ENCODE results near the gene FARP1. TPM values are rescaled to one million over a fixed set of nuclear protein-coding genes. Genes with fewer than 3 reads are reported as not detected.

Gene FARP1
- total and polyA plus RNA-seq, 2 donors: 30.6 to 81.7 TPM

DNA sequence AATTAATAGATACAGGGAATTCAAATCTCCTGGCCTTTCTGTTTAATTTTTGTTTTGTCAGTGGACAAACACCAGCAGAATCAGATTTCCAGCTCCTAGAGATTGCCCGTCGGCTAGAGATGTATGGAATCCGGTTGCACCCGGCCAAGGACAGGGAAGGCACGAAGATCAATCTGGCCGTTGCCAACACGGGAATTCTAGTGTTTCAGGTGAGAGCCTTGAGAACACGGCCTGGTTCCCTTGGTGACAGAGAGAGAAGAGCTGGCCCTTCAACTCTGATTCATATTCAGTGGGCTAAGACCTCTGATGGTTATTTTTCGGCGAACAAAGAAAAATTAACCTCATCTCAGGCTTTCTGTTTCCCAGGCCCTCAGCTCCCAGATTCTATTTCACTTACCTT lies 242.7 kb downstream of the FARP1 start:
- Histone ChIP-seq H3K4me3 (ENCODE audit: low read depth, low read length) (no peak overlapping the region), H3K27ac (ENCODE audit: low read depth) (no peak overlapping the region), H3K4me1 (ENCODE audit: insufficient read depth) (no peaks in the 10 kb centered on the region), H3K36me3 (ENCODE audit: insufficient read depth) (no peaks in the 10 kb centered on the region)
- WGBS: 89% methylated on average over 10 of the region's 10 CpGs
- no peak for DNase-seq (ENCODE audit: extremely low spot score)

DNA sequence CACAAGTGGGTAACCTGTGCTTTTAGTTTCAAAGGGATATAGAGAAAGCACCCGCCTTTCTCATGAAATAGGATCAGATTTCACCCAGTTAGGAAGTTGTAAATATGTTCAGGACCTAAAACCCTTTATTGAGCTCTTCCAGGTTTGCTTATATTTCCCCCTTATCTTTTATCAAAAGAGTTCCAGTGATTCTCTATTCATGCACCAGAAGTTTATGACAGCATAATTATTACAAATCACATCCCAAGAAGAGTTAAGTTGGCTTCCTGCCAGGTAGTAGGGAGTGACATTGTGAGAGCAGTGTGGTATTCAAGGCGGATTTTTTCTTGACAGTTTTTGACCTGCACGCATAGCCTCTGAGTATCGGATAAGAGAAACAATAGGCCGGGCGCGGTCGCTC lies 243.7 kb downstream of the FARP1 start:
- H3K4me3 ChIP-seq (ENCODE audit: low read depth, low read length): no peak overlapping the region
- no peak for DNase-seq (ENCODE audit: extremely low spot score)
- H3K36me3 ChIP-seq (ENCODE audit: insufficient read depth): no peaks in the 10 kb centered on the region
- 82% methylated on average over 8 of the region's 8 CpGs for WGBS
- H3K4me1 ChIP-seq (ENCODE audit: insufficient read depth): no peaks in the 10 kb centered on the region
- H3K27ac ChIP-seq (ENCODE audit: low read depth): no peak overlapping the region

DNA sequence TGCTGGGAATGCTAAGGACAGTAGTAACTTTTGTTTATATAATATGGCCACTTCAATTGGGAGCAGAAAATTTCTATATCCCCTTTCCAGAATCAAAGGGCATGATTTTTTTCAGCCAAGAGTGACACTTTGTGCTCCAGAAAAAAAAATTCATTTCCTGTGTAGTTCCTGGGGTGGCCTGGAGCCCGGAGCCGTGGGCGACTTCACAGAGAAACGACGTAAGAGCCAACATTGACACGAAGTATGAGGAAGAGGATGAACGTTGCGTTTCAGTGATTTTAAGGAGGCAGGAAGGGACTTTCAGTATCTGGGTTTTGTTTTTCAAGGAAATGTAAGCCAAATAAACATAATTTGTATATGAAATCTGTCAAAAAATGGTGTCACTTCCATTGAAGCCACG lies 246.4 kb downstream of the FARP1 start:
- Histone ChIP-seq H3K4me3 (ENCODE audit: low read depth, low read length) (no peak overlapping the region), H3K36me3 (ENCODE audit: insufficient read depth) (no peaks in the 10 kb centered on the region), H3K27ac (ENCODE audit: low read depth) (no peak overlapping the region), H3K4me1 (ENCODE audit: insufficient read depth) (no peaks in the 10 kb centered on the region)
- 63% methylated on average over 9 of the region's 9 CpGs for WGBS
- no peak for DNase-seq (ENCODE audit: extremely low spot score)

DNA sequence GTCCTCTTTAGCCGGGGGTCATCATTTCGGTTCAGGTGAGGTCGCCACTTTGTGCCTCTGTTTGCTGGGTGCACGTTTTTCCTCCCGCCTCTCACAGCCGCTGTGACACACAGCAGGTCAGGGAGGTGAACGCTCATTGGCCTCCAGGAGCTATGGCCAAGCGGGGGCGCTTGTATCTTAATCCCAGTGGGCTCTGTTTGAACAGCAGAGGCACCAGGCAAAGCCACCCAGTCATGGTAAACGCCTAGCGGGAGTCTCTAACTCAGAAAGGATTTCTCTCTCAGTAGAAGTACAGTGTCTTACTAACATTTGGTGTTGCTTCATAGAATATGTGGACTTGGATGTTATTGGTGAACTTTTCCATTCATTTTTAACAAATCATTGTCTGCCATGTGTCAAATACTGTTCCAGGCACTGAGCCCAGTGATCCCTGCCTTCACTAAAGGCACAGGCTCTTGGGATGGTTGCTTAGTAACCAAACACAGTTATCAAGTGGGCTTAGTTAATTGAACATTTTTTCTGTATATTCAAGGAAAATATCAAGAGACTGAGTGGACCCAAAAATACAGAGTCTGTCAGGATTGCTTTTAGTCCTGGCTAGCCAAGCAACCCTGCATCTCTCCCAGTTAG lies 247.3 kb downstream of the FARP1 start:
- Histone ChIP-seq H3K27ac (ENCODE audit: low read depth) (no peak overlapping the region), H3K4me3 (ENCODE audit: low read depth, low read length) (no peak overlapping the region), H3K36me3 (ENCODE audit: insufficient read depth) (no peaks in the 10 kb centered on the region), H3K4me1 (ENCODE audit: insufficient read depth) (no peaks in the 10 kb centered on the region)
- 85% methylated on average over 11 of the region's 11 CpGs for WGBS
- no peak for DNase-seq (ENCODE audit: extremely low spot score)

DNA sequence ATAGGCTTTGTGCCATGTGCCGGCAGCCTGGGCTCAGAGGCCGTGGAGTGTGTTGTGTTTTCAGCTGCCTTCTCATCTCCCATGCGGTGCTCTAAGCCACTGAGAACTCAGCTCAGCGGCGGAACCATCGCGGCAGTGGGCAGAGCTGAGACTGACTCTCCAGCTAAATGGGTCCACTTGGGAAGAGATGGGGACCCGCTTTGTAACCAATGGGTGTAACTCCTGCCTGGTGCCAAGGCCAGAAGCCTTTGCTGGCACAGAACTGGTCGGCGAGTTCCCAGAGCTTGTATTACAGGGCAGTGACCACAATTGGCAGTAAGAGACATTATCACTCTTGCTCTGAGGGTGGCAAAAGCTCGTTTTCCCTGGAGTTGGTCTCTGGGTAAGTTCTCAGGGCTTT lies 251.0 kb downstream of the FARP1 start:
- Histone ChIP-seq H3K36me3 (ENCODE audit: insufficient read depth) (no peaks in the 10 kb centered on the region), H3K4me1 (ENCODE audit: insufficient read depth) (no peaks in the 10 kb centered on the region), H3K4me3 (ENCODE audit: low read depth, low read length) (no peak overlapping the region), H3K27ac (ENCODE audit: low read depth) (no peak overlapping the region)
- DNase-seq (ENCODE audit: extremely low spot score): no peak
- 94% methylated on average over 11 of the region's 11 CpGs for WGBS

DNA sequence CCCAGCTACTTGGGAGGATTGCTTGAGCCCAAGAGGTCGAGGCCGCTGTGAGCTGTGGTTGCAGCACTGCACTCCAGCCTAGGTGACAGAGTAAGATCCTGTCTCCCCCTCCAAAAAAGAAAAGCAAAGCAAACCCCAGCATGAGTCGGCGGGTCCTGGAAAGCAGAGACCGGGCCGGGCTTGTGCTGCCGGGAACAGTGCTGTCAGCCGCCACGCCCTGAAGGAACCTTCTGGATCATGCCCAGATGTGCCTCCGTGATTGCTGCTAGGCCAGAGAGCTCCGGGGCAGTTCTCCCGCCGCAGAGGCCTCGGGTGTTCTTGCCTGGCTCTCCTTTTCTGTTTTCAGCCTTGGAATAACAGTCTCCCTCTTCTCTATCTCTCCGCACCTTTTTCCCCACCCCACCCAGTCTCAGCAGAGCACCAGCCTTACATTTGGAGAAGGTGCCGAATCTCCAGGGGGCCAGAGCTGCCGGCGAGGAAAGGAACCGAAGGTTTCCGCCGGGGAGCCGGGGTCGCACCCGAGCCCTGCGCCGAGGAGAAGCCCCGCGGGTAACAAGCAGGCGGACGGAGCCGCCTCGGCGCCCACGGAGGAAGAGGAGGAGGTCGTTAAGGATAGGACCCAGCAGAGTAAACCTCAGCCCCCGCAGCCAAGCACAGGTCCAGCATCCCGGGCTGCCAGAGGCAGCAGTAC lies 252.1 kb downstream of the FARP1 start:
- H3K27ac ChIP-seq (ENCODE audit: low read depth): no peak overlapping the region
- DNase-seq (ENCODE audit: extremely low spot score): no peak
- no peaks in the 10 kb centered on the region for H3K36me3 ChIP-seq (ENCODE audit: insufficient read depth)
- 94% methylated on average over 37 of the region's 37 CpGs for WGBS
- no peak overlapping the region for H3K4me3 ChIP-seq (ENCODE audit: low read depth, low read length)
- H3K4me1 ChIP-seq (ENCODE audit: insufficient read depth): no peaks in the 10 kb centered on the region

DNA sequence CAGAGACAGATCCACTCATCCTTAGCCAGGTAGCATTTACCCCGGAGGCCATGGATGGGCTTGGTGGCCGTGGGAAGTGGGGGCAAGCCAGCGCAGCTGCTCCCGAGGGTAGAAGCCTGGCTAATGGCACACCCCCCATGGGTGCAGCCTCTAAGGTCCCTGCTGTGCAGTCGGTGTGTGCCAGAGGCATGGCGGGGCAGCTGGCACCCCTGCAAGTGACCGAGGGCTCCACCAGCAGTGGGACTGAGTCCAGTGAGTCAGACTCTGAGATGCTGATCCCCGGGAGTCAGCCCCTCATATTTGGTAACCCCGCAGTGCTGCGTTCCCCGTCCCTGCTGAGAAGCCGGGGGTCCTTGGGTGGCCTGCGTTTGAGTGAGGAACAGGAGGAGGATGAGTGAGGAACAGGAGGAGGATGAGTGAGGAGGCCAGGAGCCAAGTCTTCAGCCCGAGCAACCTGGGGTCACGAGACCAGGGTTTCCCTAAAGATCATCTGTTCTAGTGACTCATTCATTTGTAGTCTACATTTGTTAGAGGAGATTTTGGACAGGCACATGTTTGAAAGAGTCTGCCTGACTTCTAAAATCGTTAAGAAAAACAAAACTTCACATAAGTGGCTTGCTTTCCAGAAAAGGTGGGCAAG lies 253.3 kb downstream of the FARP1 start:
- 89% methylated on average over 16 of the region's 16 CpGs for WGBS

DNA sequence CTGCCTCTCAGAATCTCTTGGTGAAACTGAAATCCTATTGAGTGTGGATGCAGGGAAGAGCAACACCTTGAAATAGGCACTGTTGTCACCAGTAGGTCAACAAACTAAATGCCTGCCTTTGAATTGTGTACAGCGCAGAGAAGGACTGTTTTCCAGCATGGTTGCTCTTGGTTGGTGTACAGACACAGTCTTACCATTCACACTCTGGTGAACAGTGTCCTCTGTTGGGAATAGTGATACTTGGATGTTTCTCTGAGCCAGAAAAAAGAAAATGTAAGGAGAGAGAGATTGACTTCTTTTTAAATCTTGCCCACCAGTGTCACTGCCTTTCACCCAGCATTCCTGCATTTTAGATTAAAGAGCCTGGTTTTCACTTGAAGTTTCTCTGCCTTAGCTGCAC lies 254.3 kb downstream of the FARP1 start:
- Histone ChIP-seq H3K27ac (ENCODE audit: low read depth) (no peak overlapping the region), H3K4me1 (ENCODE audit: insufficient read depth) (no peaks in the 10 kb centered on the region), H3K36me3 (ENCODE audit: insufficient read depth) (no peaks in the 10 kb centered on the region), H3K4me3 (ENCODE audit: low read depth, low read length) (no peak overlapping the region)
- no peak for DNase-seq (ENCODE audit: extremely low spot score)
- 94% methylated on average over 1 of the region's 1 CpG for WGBS

More for the DNA sequence above, 253.3 kb downstream of the FARP1 start:
- no peak for DNase-seq (ENCODE audit: extremely low spot score)
- Histone ChIP-seq H3K4me3 (ENCODE audit: low read depth, low read length) (no peak overlapping the region), H3K36me3 (ENCODE audit: insufficient read depth) (no peaks in the 10 kb centered on the region), H3K27ac (ENCODE audit: low read depth) (no peak overlapping the region), H3K4me1 (ENCODE audit: insufficient read depth) (no peaks in the 10 kb centered on the region)

DNA sequence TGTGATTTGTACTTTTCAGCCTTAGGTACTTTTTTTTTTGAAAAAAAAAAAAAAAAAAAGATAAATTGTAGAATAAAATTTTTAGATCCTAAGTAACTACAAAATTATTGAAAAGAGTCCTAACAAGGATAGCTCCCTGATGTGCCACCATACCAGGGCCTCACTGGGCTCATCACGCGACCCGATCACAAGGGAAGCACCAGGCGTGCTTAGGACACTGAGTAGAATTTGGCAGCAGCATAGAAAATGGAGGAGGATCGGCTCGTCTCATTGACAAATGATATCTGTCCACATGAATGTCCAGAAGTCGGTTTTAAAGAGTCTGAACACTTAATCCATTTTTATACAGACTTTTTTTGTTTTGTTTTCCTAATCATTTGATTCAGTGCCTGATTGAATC lies 255.0 kb downstream of the FARP1 start:
- Histone ChIP-seq H3K27ac (ENCODE audit: low read depth) (no peak overlapping the region), H3K4me3 (ENCODE audit: low read depth, low read length) (no peak overlapping the region), H3K4me1 (ENCODE audit: insufficient read depth) (no peaks in the 10 kb centered on the region), H3K36me3 (ENCODE audit: insufficient read depth) (no peaks in the 10 kb centered on the region)
- WGBS: 74% methylated on average over 7 of the region's 7 CpGs
- DNase-seq (ENCODE audit: extremely low spot score): no peak

DNA sequence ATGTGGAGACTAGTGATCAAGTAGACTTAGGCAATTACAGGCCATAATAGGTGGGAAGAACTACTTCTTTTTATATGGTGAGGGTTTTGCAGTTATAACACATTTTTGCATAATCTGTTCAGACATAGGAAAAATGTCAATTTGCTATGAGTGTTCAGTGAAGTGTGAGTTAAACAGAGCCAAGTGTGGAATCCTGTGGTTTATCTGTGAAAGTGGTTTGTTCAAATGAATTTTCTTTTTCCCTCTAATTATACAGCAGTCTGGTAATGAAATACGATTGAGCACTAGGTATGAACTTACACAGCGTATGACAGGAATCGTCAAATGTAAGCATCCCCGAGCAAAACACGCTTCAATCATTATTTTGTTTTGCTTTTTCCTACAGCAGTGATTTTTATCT lies 255.7 kb downstream of the FARP1 start:
- Histone ChIP-seq H3K4me1 (ENCODE audit: insufficient read depth) (no peaks in the 10 kb centered on the region), H3K4me3 (ENCODE audit: low read depth, low read length) (no peak overlapping the region), H3K36me3 (ENCODE audit: insufficient read depth) (no peaks in the 10 kb centered on the region), H3K27ac (ENCODE audit: low read depth) (no peak overlapping the region)
- DNase-seq (ENCODE audit: extremely low spot score): no peak
- WGBS: 88% methylated on average over 5 of the region's 5 CpGs

DNA sequence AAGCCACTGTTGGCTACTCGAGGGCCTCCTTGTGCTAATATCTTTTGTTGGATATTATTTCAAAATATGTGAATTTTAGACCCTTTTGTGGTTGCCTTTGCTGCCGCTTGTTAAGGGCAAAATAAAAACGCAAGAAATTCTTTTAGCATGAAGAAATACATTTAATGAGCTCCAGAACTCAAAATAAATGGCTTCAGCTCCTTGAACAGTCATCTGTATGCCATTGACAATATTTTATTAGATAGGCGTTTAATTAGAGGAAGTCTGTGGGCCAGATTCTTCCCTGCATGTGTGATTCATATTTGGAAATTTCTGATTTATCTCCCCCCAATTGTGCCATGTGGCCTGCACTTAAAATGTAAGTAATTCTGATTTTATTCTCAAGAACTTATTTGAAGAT lies 256.9 kb downstream of the FARP1 start:
- H3K27ac ChIP-seq (ENCODE audit: low read depth): no peak overlapping the region
- no peak overlapping the region for H3K4me3 ChIP-seq (ENCODE audit: low read depth, low read length)
- 68% methylated on average over 4 of the region's 4 CpGs for WGBS
- no peaks in the 10 kb centered on the region for H3K36me3 ChIP-seq (ENCODE audit: insufficient read depth)
- no peaks in the 10 kb centered on the region for H3K4me1 ChIP-seq (ENCODE audit: insufficient read depth)
- no peak for DNase-seq (ENCODE audit: extremely low spot score)

DNA sequence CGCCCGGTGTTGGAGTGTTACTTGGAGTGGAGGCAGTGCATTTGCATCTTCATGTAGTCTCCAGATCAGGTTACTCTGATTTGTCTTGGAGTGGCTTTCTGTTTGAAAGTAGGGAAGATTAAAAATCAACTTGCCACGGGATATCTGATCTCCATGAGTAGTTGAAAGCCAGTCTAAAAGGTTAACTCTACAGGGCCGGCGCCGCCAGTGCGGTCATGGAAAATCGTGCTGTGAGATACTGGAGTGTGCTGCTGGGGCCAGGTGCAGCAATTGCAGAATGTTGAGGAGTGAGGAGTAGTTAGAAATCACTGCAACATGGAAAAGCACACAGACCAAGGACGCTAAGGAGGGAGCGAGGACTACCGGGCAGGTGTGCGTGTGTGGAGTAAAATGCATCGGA lies 259.0 kb downstream of the FARP1 start:
- no peaks in the 10 kb centered on the region for H3K4me1 ChIP-seq (ENCODE audit: insufficient read depth)
- H3K4me3 ChIP-seq (ENCODE audit: low read depth, low read length): no peak overlapping the region
- DNase-seq (ENCODE audit: extremely low spot score): no peak
- 91% methylated on average over 13 of the region's 13 CpGs for WGBS
- no peak overlapping the region for H3K27ac ChIP-seq (ENCODE audit: low read depth)
- H3K36me3 ChIP-seq (ENCODE audit: insufficient read depth): no peaks in the 10 kb centered on the region

DNA sequence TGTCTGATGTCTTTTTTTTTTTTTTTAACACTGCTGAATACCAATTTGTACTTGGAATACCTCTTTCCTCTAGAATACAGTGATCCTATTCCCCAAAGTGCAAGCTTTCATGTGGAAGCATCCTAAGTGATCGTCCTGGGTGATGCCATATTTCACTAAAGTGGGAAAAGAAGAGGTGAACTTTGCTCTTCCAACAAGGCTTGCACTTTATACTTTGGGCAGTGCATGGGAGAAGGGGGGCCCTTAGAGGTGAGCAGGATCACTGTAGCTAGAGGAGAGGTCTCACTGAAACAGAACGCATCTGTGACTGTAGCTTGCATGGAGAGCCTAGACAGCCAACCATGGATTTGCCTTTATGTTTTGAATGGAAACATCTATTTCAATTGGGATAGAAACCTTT lies 260.2 kb downstream of the FARP1 start:
- H3K27ac ChIP-seq (ENCODE audit: low read depth): no peak overlapping the region
- no peak for DNase-seq (ENCODE audit: extremely low spot score)
- H3K4me3 ChIP-seq (ENCODE audit: low read depth, low read length): no peak overlapping the region
- no peaks in the 10 kb centered on the region for H3K36me3 ChIP-seq (ENCODE audit: insufficient read depth)
- 96% methylated on average over 2 of the region's 2 CpGs for WGBS
- no peaks in the 10 kb centered on the region for H3K4me1 ChIP-seq (ENCODE audit: insufficient read depth)

DNA sequence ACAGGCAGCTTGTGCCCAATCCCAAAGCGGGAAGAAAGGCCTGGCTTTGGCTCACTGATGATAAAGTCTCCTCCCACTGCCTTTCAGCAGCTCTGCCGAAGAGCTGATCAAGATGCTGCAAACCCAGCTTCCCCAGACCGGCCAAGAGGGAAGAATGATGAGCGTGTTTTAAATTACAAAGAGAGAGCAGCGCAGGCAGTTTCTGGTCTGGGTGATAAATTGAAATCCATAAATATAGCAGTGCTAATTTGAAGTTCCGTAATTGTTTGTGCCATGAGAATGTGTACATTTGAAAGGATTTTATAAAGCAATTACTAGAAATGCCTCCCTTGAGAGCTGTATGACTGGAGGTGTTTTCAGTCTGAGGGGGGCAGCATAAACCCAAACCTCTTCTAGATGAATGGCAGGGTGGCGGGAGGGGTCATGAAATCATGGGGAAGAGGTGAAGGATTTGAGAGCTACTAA lies 262.2 kb downstream of the FARP1 start:
- Histone ChIP-seq H3K4me1 (ENCODE audit: insufficient read depth) (no peaks in the 10 kb centered on the region), H3K4me3 (ENCODE audit: low read depth, low read length) (no peak overlapping the region), H3K27ac (ENCODE audit: low read depth) (no peak overlapping the region), H3K36me3 (ENCODE audit: insufficient read depth) (no peaks in the 10 kb centered on the region)
- 56% methylated on average over 7 of the region's 7 CpGs for WGBS
- no peak for DNase-seq (ENCODE audit: extremely low spot score)

All from urinary bladder (tissue), 4 donors.